ENCODE results near the gene PRKG1.

Gene PRKG1

GRCh38 chr10:51773681-51774080 is 699.4 kb downstream of the PRKG1 start:
- DNase-seq = no peak

- no peak for DNase-seq
These were observed 709.7 kb downstream of the PRKG1 start for GRCh38 chr10:51783941-51784340.

- no peak for DNase-seq
These were observed 711.9 kb downstream of the PRKG1 start for GRCh38 chr10:51786016-51786683.

GRCh38 chr10:51786684-51787035 is 712.4 kb downstream of the PRKG1 start:
- no peak for DNase-seq

- DNase-seq = no peak
These were observed 714.0 kb downstream of the PRKG1 start for GRCh38 chr10:51788273-51788672.

GRCh38 chr10:51789118-51789517 is 714.8 kb downstream of the PRKG1 start:
- DNase-seq = no peak

GRCh38 chr10:51789903-51790302 is 715.6 kb downstream of the PRKG1 start:
- no peak for DNase-seq

GRCh38 chr10:51792678-51793077 is 718.4 kb downstream of the PRKG1 start:
- DNase-seq = no peak

GRCh38 chr10:51800121-51800520 is 725.8 kb downstream of the PRKG1 start:
- DNase-seq = no peak

- no peak for DNase-seq
These were observed 726.6 kb downstream of the PRKG1 start for GRCh38 chr10:51800725-51801424.

- no peak for DNase-seq
These were observed 727.7 kb downstream of the PRKG1 start for GRCh38 chr10:51802030-51802429.

GRCh38 chr10:51804866-51805265 is 730.6 kb downstream of the PRKG1 start:
- DNase-seq = peak in 1 of 3 donors; percentile 2

- no peak for DNase-seq
These were observed 732.0 kb downstream of the PRKG1 start for GRCh38 chr10:51806079-51806835.

- no peak for DNase-seq
These were observed 733.9 kb downstream of the PRKG1 start for GRCh38 chr10:51808187-51808586.

GRCh38 chr10:51815723-51816122 is 741.4 kb downstream of the PRKG1 start:
- DNase-seq = no peak

GRCh38 chr10:51821045-51821444 is 746.8 kb downstream of the PRKG1 start:
- DNase-seq = no peak

GRCh38 chr10:51821745-51822144 is 747.5 kb downstream of the PRKG1 start:
- no peak for DNase-seq

GRCh38 chr10:51832652-51833383 is 758.5 kb downstream of the PRKG1 start:
- peak; percentile 29 to 46 (median 45) for DNase-seq

GRCh38 chr10:51834548-51834947 is 760.3 kb downstream of the PRKG1 start:
- no peak for DNase-seq

- DNase-seq = no peak
These were observed 764.2 kb downstream of the PRKG1 start for GRCh38 chr10:51838471-51838870.

- no peak for DNase-seq
These were observed 769.7 kb downstream of the PRKG1 start for GRCh38 chr10:51843966-51844365.

- DNase-seq = no peak
These were observed 772.7 kb downstream of the PRKG1 start for GRCh38 chr10:51846856-51847506.

GRCh38 chr10:51852297-51852696 is 778.0 kb downstream of the PRKG1 start:
- no peak for DNase-seq
